ENCODE measurements around the gene TSPAN19. TPM values are rescaled to one million over a fixed set of nuclear protein-coding genes. Genes with fewer than 3 reads are reported as not detected.

Gene TSPAN19
- under 0.01 and 0.12 TPM in 2 replicates for total RNA-seq (ENCODE audit: low replicate concordance)

DNA sequence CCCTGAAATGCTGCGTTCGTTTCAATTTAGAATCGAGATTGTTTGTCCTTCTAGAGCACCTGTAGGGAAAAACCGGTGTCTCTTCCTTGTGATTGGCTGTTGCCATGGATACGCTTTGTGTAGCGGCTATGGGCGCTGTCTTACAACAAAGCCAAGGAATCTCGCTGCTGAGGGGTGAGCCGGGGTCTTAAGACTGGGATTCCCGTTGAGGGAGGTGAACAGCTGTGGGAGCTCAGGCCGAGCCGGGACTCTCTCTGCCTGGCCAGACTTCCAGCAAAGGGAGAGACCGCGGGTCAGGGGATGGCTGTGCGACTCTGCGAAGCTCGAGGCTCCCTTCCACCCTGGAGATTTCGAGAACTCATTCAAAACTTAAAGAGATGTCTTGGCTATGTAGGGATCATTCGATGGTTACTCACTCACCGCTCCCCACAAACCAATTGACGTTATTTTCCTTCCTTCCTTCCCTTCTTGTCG, at the start of gene TSPAN19, which contains the start of gene LRRIQ1:
TSPAN19 (minus strand) TSS at position 44 of the 474 bp plus-strand sequence. CDS start 6,331 bp downstream, outside the sequence.
LRRIQ1 (plus strand) TSS at position 118 of the 474 bp plus-strand sequence. CDS start 1,826 bp downstream, outside the sequence.

Other genes starting within 250 kb of the TSPAN19 start
- gene SLC6A15, start 123.5 kb downstream of the TSPAN19 start, total RNA-seq (ENCODE audit: low replicate concordance): 0.08 and 12.2 TPM in 2 replicates
- 0.08 TPM in 1 of 2 replicates, not detected in the other for gene LRRIQ1, start 74 bp upstream of the TSPAN19 start, total RNA-seq (ENCODE audit: low replicate concordance)
- 0.08 and 3.6 TPM in 2 replicates for gene ALX1, start 243.9 kb upstream of the TSPAN19 start, total RNA-seq (ENCODE audit: low replicate concordance)

All from smooth muscle cell of the coronary artery (primary cell).